ENCODE results near the gene SLC6A5. TPM values are rescaled to one million over a fixed set of nuclear protein-coding genes. Genes with fewer than 3 reads are reported as not detected.
"Not testable (repeated sequence)": the region's sequence is repeated elsewhere in the genome, so short reads cannot be mapped to it uniquely, and the experiment has no call there.

SLC6A5 gene
- total RNA-seq, 4 donors from 2014 or later = not detected

DNA sequence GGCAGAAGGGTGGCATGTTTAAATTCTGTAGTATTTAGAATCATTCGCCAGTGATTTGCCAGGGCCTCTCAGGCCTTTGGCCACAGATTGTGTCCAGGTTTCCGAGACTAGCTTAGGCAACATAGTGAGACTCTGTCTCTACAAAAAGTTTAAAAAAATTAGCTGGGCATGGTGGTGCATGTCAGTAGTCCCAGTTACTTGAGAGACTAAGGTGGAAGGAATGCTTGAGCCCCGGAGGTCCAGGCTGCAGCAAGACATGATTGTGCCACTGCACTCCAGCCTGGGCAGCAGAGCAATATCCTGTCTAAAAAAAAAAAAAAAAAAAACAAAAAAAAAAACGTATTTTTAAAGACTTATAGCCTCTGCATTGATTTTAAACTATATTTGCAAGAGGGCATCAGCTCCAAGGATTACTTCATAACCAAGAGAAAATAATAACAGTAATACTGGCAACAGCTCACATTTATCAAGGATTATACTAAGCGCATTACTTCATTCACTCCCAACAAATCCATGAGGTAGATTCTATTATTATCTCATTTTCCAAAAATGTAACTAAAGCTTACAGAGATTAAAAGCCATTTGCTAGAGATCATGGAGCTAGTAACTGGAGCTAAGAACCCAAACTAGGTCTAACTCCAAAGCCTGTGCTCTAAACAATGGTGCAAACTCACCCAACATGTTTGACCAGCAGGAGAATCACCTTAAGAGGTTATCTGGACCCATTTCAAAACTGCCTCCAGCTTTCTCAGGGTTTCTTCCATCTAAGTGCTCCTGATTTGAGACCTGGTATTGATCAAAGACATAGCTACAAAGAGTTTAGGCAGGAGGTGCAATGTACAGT is 32.6 kb upstream of the SLC6A5 start:
- Histone ChIP-seq H3K27me3 (no peaks in the 10 kb centered on the region), H3K4me3 (no peak overlapping the region), H3K9me3 (no peaks in the 10 kb centered on the region), H3K36me3 (no peaks in the 10 kb centered on the region), H3K4me1 (peaks cover 0 to 19% of the 10 kb centered on the region in 2 donors), H3K27ac (no peak overlapping the region)
- ATAC-seq (no peak), DNase-seq (no peak)
- no peak for TF ChIP-seq POLR2A (IDR thresholded peaks at IDR 0.05)
- TF ChIP-seq, protein P1, sequence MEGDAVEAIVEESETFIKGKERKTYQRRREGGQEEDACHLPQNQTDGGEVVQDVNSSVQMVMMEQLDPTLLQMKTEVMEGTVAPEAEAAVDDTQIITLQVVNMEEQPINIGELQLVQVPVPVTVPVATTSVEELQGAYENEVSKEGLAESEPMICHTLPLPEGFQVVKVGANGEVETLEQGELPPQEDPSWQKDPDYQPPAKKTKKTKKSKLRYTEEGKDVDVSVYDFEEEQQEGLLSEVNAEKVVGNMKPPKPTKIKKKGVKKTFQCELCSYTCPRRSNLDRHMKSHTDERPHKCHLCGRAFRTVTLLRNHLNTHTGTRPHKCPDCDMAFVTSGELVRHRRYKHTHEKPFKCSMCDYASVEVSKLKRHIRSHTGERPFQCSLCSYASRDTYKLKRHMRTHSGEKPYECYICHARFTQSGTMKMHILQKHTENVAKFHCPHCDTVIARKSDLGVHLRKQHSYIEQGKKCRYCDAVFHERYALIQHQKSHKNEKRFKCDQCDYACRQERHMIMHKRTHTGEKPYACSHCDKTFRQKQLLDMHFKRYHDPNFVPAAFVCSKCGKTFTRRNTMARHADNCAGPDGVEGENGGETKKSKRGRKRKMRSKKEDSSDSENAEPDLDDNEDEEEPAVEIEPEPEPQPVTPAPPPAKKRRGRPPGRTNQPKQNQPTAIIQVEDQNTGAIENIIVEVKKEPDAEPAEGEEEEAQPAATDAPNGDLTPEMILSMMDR (IDR thresholded peaks at IDR 0.05 in 4 of 5, conservative IDR thresholded peaks at IDR 0.05 in 1 of 5) = no peak
- in situ Hi-C loops (cut with MboI; ENCODE audit: low sequenced_read_pairs in 4 of 4) (no loop called here), intact Hi-C loops (cut with DNase I; ENCODE audit: low total_unique reads) (no loop called here)

DNA sequence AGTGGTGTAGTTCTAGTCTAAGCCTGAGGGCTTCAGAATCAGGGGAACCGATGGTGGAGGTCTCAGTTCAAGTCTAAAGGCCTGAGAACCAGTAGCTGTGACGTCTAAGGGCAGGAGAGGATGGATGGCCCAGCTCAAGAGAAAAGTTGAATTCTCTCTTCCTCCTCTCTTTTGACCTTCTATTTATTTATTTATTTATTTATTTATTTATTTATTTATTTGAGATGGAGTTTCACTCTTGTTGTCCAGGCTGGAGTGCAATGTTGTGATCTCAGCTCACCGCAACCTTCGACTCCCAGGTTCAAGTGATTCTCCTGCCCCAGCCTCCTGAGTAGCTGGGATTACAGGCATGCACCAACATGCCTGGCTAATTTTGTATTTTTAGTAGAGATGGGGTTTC is 19.7 kb upstream of the SLC6A5 start:
- DNase-seq; H3K36me3 ChIP-seq; in situ Hi-C loops (cut with MboI; ENCODE audit: low sequenced_read_pairs in 4 of 4); H3K9me3 ChIP-seq; intact Hi-C loops (cut with DNase I; ENCODE audit: low total_unique reads); H3K4me3 ChIP-seq; ATAC-seq; H3K4me1 ChIP-seq; H3K27me3 ChIP-seq; H3K27ac ChIP-seq: not testable (repeated sequence)

DNA sequence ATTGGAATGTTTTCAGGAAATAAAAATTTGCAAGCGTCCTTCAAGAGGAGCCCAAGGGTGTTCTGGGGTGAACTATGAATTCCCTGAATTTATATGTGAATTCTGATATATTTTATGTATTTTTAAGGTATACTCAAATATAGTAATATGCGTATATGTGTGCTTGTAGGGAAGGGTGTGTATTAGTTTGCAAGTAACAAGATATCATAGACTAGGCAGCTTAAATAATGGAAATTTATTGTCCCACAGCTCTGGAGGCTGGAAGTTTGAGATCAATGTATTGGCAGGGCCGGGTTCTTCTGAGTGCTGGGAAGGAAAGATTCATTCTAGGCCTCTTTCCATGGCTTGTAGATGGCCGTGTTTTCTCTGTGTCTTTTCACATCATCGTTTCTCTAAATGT is 16.2 kb upstream of the SLC6A5 start:
- in situ Hi-C loops (cut with MboI; ENCODE audit: low sequenced_read_pairs in 4 of 4) (no loop called here), intact Hi-C loops (cut with DNase I; ENCODE audit: low total_unique reads) (no loop called here)
- no peaks in the 10 kb centered on the region for H3K4me1 ChIP-seq
- ATAC-seq = no peak
- H3K27ac ChIP-seq = no peak overlapping the region
- no peaks in the 10 kb centered on the region for H3K36me3 ChIP-seq
- no peaks in the 10 kb centered on the region for H3K27me3 ChIP-seq
- no peak for DNase-seq
- H3K9me3 ChIP-seq = no peaks in the 10 kb centered on the region
- no peak for TF ChIP-seq POLR2A (IDR thresholded peaks at IDR 0.05)
- H3K4me3 ChIP-seq = no peak overlapping the region

DNA sequence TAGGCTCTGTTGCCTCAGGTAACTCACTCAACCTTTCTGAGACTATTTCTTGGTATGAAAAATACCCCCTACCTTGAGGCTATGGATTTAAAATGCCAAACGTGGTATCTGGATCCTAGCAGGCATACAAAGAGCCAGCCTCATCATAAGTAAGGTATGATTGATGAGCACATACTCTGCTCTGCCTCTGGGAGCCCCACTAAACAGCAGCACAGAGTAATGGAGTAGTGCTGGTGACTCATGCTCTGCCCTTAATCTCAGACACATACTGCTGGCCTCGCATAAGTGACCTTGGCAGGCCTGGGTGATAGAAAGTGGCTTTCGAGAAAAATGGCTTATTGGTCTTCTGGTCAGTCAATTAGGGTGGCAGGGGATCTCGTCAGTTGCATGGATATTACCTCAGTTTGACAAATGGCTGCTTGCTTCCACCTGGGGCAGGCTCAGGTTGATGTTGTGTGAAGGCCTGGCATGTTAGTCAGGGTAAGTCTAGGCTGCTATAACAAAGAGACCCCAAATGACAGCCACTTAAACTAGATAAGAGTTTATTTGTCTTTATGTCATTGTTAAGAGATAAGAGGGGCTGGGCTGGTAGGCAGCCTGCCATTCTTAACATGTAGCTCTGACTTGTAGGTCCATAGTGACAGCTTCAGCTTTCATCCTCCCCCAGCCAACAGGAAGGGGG is 15.2 kb upstream of the SLC6A5 start:
- Histone ChIP-seq H3K36me3 (no peaks in the 10 kb centered on the region), H3K4me3 (no peak overlapping the region), H3K9me3 (no peaks in the 10 kb centered on the region), H3K27ac (no peak overlapping the region), H3K27me3 (no peaks in the 10 kb centered on the region), H3K4me1 (no peaks in the 10 kb centered on the region)
- intact Hi-C loops (cut with DNase I; ENCODE audit: low total_unique reads) = no loop called here
- no peak for TF ChIP-seq POLR2A (IDR thresholded peaks at IDR 0.05)
- TF ChIP-seq, protein P1 (IDR thresholded peaks at IDR 0.05 in 4 of 5, conservative IDR thresholded peaks at IDR 0.05 in 1 of 5) = no peak
- in situ Hi-C loops (cut with MboI; ENCODE audit: low sequenced_read_pairs in 4 of 4) = no loop called here
- ATAC-seq (no peak), DNase-seq (no peak)

DNA sequence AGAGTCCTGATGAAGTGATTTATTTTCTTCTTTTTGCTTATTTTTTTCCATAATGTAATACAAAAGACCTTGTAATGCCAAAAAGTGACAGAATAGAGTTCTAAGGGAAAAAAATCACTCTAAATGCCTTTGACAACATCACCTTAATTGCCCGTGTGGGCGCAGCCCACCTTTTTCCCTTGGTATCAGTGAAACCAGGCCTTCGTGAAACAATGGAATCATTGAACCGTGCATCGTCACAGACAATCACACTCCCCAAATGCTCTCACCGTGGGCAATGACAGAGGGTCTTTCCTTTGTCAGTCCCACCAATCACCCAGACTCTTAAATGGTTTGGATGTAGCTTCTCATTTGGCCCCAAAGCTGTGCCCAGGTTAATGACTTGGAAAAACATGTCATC is 9.6 kb upstream of the SLC6A5 start:
- intact Hi-C loops (cut with DNase I; ENCODE audit: low total_unique reads) (no loop called here), in situ Hi-C loops (cut with MboI; ENCODE audit: low sequenced_read_pairs in 4 of 4) (no loop called here)
- Histone ChIP-seq H3K4me3 (no peak overlapping the region), H3K27me3 (peaks cover 0 to 16% (median 6%) of the 10 kb centered on the region in 3 donors), H3K36me3 (no peaks in the 10 kb centered on the region), H3K9me3 (no peaks in the 10 kb centered on the region), H3K27ac (no peak overlapping the region), H3K4me1 (no peaks in the 10 kb centered on the region)
- DNase-seq = no peak
- ATAC-seq = no peak
- TF ChIP-seq POLR2A (IDR thresholded peaks at IDR 0.05) = no peak
- TF ChIP-seq, protein P1 (IDR thresholded peaks at IDR 0.05 in 4 of 5, conservative IDR thresholded peaks at IDR 0.05 in 1 of 5) = no peak
